ENCODE results near the gene HS2ST1.

GRCh38 chr1:86971778-86972177 lies 57.3 kb downstream of the HS2ST1 start:
- TF ChIP-seq CTCF (conservative IDR thresholded peaks at IDR 0.05; ENCODE audit: low read depth in 2 of 2) (no peak), EZH2 (IDR thresholded peaks at IDR 0.05; ENCODE audit: low read depth, unreplicated experiment) (no peak), JUNB (IDR thresholded peaks at IDR 0.05; ENCODE audit: unreplicated experiment) (no peak), POLR2AphosphoS5 (IDR thresholded peaks at IDR 0.05; ENCODE audit: low read depth) (no peak), REST (IDR thresholded peaks at IDR 0.05; ENCODE audit: unreplicated experiment) (no peak), ZNF114 (CRISPR knock-in tag; IDR thresholded peaks at IDR 0.05) (no peak), CREB1 (CRISPR knock-in tag; IDR thresholded peaks at IDR 0.05; ENCODE audit: low read depth) (no peak), EZH2phosphoT487 (IDR thresholded peaks at IDR 0.05; ENCODE audit: unreplicated experiment) (no peak), ETS1 (IDR thresholded peaks at IDR 0.05) (no peak), NANOG (IDR thresholded peaks at IDR 0.05; ENCODE audit: borderline replicate concordance) (no peak), ZNF462 (CRISPR knock-in tag; IDR thresholded peaks at IDR 0.05) (no peak), ZNF331 (CRISPR knock-in tag; IDR thresholded peaks at IDR 0.05; ENCODE audit: low read depth) (no peak), STAT1 (IDR thresholded peaks at IDR 0.05; ENCODE audit: unreplicated experiment) (no peak)
